SU-DHL-6 (cell line): Measurements from ENCODE around the gene OSCP1.

Source experiments
- H2AFZ ChIP-seq: fragments of 200-600 bp; sonication (generic); 2 replicates; pipeline ENCODE4 v1.6.1; 2014; ENCODE audit warnings: low read depth, mild to moderate bottlenecking, moderate library complexity, mixed read lengths, antibody characterized with exemption, low read length; ENCODE audit not compliant: severe bottlenecking
- H3F3A ChIP-seq: fragments of 200-600 bp; shearing (Covaris generic); 2 replicates; pipeline ENCODE4 v1.6.0; 2016; ENCODE audit warnings: antibody characterized with exemption, mild to moderate bottlenecking; ENCODE audit not compliant: insufficient read depth
- H3K27ac ChIP-seq: fragments of 200-600 bp; sonication (generic); 2 replicates; pipeline ENCODE4 v1.5.1; 2016; ENCODE audit warnings: low read depth, mild to moderate bottlenecking, low read length, moderate library complexity, mixed read lengths
- H3K27me3 ChIP-seq: fragments of 200-600 bp; sonication (generic), shearing (Covaris generic); 2 replicates; pipeline ENCODE4 v1.6.0; 2014; ENCODE audit warnings: mild to moderate bottlenecking, low read length
- H3K36me3 ChIP-seq: fragments of 200-600 bp; sonication (generic); 2 replicates; pipeline ENCODE4 v1.6.1; 2014; ENCODE audit warnings: mild to moderate bottlenecking, low read length, mixed read lengths
- H3K4me2 ChIP-seq: fragments of 300-600, 200-600 bp; shearing (Covaris generic), sonication (generic); 2 replicates; pipeline ENCODE4 v1.6.0; 2014; ENCODE audit warnings: low read length, low read depth, mild to moderate bottlenecking; ENCODE audit not compliant: poor library complexity, severe bottlenecking
- H3K4me3 ChIP-seq: fragments of 200-600 bp; sonication (generic); 2 replicates; pipeline ENCODE4 v1.5.1; 2014; ENCODE audit warnings: antibody characterized with exemption, low read length, mild to moderate bottlenecking, mixed read lengths; ENCODE audit not compliant: insufficient read depth, poor library complexity, severe bottlenecking
- H3K79me2 ChIP-seq: fragments of 200-600 bp; sonication (generic); 2 replicates; pipeline ENCODE4 v1.6.1; 2014; ENCODE audit warnings: mild to moderate bottlenecking, low read length, moderate library complexity; ENCODE audit not compliant: insufficient read depth
- H3K9ac ChIP-seq: fragments of 200-600 bp; sonication (generic); 2 replicates; pipeline ENCODE4 v1.7.0; 2014; ENCODE audit warnings: mild to moderate bottlenecking, low read length
- H3K9me2 ChIP-seq: fragments of 200-600 bp; sonication (generic); replicated peaks from 2 replicates; pipeline ENCODE4 v1.6.1; 2014; ENCODE audit warnings: low read length; ENCODE audit not compliant: insufficient read depth
- H3K9me3 ChIP-seq: fragments of 200-600 bp; sonication (generic); 2 replicates; pipeline ENCODE4 v1.6.1; 2014; ENCODE audit warnings: low read length, mixed read lengths; ENCODE audit not compliant: insufficient read depth
- H4K20me1 ChIP-seq: fragments of 200-600 bp; sonication (generic); 2 replicates; pipeline ENCODE4 v1.6.1; 2014; ENCODE audit warnings: low read depth, mild to moderate bottlenecking, antibody characterized with exemption, low read length, moderate library complexity, mixed read lengths
- EZH2phosphoT487 ChIP-seq: fragments of 200-600 bp; sonication (generic), shearing (Covaris generic); conservative IDR thresholded peaks from 2 replicates; pipeline ENCODE4 v1.6.1; 2018; ENCODE audit warnings: mild to moderate bottlenecking, antibody characterized with exemption, low read length, moderate library complexity, mixed read lengths
- TF ChIP-seq, protein P1 (sequence below): fragments of 200-600 bp; sonication (generic); IDR thresholded peaks from one replicate; pipeline ENCODE4 v1.5.1; 2017; ENCODE audit warnings: antibody characterized with exemption, mild to moderate bottlenecking, low read length, moderate library complexity; ENCODE audit not compliant: insufficient read depth, poor library complexity, severe bottlenecking

OSCP1 gene

DNA sequence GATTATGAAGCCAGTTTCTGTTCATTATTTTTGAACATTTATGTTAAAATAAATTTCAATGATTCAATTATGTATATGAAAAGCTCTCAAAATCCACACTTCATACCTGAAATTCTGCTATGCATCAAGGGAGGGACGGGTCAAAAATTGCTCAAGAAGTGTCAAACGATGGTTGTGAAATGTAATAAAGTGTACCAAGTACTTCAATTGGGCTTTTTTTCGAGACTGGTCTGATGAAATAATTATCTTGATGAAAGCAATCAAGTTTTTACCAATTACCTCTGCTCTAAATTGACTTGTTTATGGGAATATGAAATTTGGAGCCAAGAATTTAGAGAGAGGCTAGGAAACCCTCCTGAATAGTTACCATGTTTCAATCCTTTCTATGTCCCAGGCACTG lies 7.9 kb downstream of the OSCP1 start:
- Histone ChIP-seq H3K9me2 (no peaks in the 10 kb centered on the region), H3K4me2 (no peak overlapping the region), H3F3A (peaks cover 3% of the 10 kb centered on the region; the same call in 1 of the 2 replicates), H2AFZ (no peak overlapping the region), H3K36me3 (no peaks in the 10 kb centered on the region), H3K27me3 (no peaks in the 10 kb centered on the region; the same call in 1 of the 2 replicates), H3K27ac (no peak overlapping the region), H3K9ac (no peak overlapping the region), H3K79me2 (no peaks in the 10 kb centered on the region), H4K20me1 (no peaks in the 10 kb centered on the region), H3K9me3 (no peaks in the 10 kb centered on the region), H3K4me3 (no peak overlapping the region)
- TF ChIP-seq EZH2phosphoT487 = no peak
- TF ChIP-seq, protein P1, sequence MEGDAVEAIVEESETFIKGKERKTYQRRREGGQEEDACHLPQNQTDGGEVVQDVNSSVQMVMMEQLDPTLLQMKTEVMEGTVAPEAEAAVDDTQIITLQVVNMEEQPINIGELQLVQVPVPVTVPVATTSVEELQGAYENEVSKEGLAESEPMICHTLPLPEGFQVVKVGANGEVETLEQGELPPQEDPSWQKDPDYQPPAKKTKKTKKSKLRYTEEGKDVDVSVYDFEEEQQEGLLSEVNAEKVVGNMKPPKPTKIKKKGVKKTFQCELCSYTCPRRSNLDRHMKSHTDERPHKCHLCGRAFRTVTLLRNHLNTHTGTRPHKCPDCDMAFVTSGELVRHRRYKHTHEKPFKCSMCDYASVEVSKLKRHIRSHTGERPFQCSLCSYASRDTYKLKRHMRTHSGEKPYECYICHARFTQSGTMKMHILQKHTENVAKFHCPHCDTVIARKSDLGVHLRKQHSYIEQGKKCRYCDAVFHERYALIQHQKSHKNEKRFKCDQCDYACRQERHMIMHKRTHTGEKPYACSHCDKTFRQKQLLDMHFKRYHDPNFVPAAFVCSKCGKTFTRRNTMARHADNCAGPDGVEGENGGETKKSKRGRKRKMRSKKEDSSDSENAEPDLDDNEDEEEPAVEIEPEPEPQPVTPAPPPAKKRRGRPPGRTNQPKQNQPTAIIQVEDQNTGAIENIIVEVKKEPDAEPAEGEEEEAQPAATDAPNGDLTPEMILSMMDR = no peak

DNA sequence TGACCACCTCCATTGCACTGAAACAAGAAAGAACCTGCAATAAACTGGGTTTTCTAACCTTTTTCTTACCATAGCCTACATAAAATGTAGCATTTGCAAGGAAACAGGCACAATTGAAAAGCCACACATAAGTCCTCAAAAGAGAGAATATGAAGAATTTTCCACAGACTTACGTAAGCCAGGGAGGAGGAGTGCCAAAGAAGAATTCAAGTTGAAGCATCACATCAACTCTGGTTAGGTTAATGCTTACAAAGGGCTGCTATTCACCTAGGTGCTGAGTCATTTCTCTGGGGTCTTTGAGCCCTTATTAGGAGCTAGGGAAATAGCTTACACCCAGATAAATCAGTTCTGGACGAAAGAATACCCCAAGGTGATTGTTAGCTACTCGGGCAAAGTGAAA lies 9.6 kb downstream of the OSCP1 start:
- H3K27ac ChIP-seq = no peak overlapping the region

DNA sequence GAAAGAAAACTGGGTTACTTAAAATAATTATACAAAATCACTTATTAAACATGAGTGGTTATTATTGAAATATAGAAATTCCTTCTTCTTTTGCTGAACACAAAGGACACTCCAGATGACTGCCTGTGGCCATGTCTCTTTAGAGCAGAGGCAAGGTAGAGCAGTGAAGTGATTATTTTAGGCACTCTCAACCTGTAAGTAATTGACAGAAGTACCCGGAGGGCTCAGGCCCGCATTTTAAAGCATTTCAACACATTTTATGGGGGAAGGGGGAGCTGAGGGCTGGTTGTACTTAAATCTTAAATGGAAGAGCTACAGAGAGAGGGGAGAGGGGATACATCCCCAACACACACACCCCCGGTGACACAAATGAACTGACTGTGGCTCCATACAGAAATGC lies 10.2 kb downstream of the OSCP1 start:
- H2AFZ ChIP-seq = no peak overlapping the region
- H3K9me2 ChIP-seq = no peaks in the 10 kb centered on the region
- no peak overlapping the region for H3K4me2 ChIP-seq
- H4K20me1 ChIP-seq = no peaks in the 10 kb centered on the region
- H3K36me3 ChIP-seq = no peaks in the 10 kb centered on the region
- no peak overlapping the region for H3K27ac ChIP-seq
- TF ChIP-seq EZH2phosphoT487 = no peak
- TF ChIP-seq, protein P1 = no peak
- peaks cover 3% of the 10 kb centered on the region; the same call in 1 of the 2 replicates for H3F3A ChIP-seq
- no peak overlapping the region for H3K9ac ChIP-seq
- H3K9me3 ChIP-seq = no peaks in the 10 kb centered on the region
- no peaks in the 10 kb centered on the region; the same call in 1 of the 2 replicates for H3K27me3 ChIP-seq
- no peak overlapping the region for H3K4me3 ChIP-seq
- H3K79me2 ChIP-seq = no peaks in the 10 kb centered on the region

More for the DNA sequence above, 9.6 kb downstream of the OSCP1 start:
- no peaks in the 10 kb centered on the region for H3K9me3 ChIP-seq
- H3K27me3 ChIP-seq = no peaks in the 10 kb centered on the region; the same call in 1 of the 2 replicates
- no peak overlapping the region for H3K4me2 ChIP-seq
- no peaks in the 10 kb centered on the region for H4K20me1 ChIP-seq
- no peak for TF ChIP-seq EZH2phosphoT487
- TF ChIP-seq, protein P1 = no peak
- H3F3A ChIP-seq = peaks cover 3% of the 10 kb centered on the region; the same call in 1 of the 2 replicates
- H3K36me3 ChIP-seq = no peaks in the 10 kb centered on the region
- H3K9me2 ChIP-seq = no peaks in the 10 kb centered on the region
- no peak overlapping the region for H3K4me3 ChIP-seq
- no peak overlapping the region for H3K9ac ChIP-seq
- no peaks in the 10 kb centered on the region for H3K79me2 ChIP-seq
- no peak overlapping the region for H2AFZ ChIP-seq
